ENCODE results near the gene MFSD12. TPM values are rescaled to one million over a fixed set of nuclear protein-coding genes. Genes with fewer than 3 reads are reported as not detected.
"Not testable (repeated sequence)": the region's sequence is repeated elsewhere in the genome, so short reads cannot be mapped to it uniquely, and the experiment has no call there.

Gene MFSD12
- polyA plus RNA-seq, 4 donors = 44.5 to 76.8 (median 61.8) TPM

DNA sequence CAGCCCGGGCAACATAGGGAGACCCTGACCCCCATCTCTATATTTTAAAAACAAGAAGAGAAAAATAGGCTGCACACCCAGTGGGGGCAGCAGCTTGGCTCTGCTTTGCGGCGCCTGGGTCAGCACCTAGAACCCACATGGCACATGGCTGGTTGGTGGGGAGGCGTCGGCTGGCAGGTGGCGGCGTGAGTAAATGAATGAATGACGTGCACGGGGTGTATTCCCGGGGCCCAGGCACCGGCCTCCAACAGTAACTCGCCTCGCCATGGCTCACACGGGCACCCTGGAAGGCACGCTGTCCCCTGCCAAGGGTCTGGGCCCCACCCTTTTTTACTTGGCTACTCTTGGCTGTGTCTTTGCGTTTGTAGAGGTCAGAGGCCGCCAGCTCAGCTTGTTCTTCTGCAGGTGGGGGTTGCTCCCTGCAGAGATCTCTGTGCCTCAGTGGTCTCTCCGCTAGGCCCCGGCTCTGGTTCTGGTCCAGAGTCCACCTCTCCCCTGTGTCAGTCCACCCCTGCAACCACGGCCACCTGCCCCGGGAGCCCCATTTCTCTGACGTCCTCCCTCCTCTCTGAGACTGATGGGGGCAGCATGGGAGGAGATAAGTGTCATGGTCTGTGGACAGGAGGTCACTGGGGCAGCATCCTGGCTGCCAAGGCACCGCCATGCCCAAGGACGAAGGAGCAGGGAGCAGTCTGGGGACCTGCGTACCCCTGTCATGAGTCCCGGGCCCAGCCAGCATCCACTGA is 45.7 kb downstream of the MFSD12 start:
- DNase-seq (ENCODE audit: low read depth in 4 of 4, low spot score in 2 of 4) = no peak

GRCh38 chr19:3510727-3511126 is 46.7 kb downstream of the MFSD12 start:
- no peak for DNase-seq (ENCODE audit: low read depth in 4 of 4, low spot score in 2 of 4)

DNA sequence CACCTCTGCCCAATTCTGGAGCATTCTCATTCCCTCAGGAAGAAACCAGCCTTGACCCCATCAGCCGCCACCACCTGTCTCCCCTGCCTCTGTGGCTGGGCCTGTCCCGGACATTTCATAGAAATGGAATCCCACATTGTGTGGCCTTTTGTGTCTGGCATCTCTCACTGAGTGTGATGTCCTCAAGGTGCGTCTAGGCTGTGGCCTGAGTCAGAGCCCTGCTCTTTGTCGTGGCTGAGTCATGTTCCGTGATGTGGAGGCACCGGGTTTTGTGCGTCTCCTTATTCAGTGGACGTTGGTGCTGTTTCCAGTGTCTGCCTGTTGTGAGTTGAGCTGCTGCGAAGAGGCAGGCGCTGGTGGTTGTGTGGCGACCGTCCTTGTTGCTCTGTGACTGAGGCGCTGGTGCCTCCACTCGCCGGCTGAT is 47.8 kb downstream of the MFSD12 start:
- no peak for DNase-seq (ENCODE audit: low read depth in 4 of 4, low spot score in 2 of 4)

GRCh38 chr19:3508771-3509535 is 48.4 kb downstream of the MFSD12 start:
- no peak for DNase-seq (ENCODE audit: low read depth in 4 of 4, low spot score in 2 of 4)

DNA sequence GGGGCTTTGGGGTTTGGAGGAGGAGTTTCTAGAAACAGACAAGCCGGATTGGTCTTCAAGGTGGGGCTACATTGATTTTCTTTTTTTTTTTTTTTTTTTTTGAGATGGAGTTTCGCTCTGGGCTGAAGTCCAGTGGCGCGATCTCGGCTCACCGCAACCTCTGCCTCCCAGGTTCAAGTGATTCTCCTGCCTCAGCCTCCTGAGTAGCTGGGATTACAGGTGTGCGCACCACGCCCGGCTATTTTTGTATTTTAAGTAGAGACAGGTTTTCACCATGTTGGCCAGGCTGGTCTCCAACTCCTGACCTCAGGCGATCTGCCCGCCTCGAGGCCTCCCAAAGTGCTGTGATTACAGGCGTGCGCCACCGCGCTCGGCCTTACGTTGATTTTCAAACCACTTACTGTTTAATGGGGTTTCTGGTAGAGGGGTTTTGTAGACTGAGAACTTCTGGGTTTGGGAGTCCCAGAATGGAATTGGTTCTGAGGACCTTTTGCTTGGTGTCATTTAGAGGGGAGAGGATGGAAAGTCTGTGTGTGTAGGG is 49.2 kb downstream of the MFSD12 start:
- not testable (repeated sequence) for DNase-seq (ENCODE audit: low read depth in 4 of 4, low spot score in 2 of 4)

- no peak for DNase-seq (ENCODE audit: low read depth in 4 of 4, low spot score in 2 of 4)
These were observed 49.8 kb downstream of the MFSD12 start for GRCh38 chr19:3507371-3508120.

DNA sequence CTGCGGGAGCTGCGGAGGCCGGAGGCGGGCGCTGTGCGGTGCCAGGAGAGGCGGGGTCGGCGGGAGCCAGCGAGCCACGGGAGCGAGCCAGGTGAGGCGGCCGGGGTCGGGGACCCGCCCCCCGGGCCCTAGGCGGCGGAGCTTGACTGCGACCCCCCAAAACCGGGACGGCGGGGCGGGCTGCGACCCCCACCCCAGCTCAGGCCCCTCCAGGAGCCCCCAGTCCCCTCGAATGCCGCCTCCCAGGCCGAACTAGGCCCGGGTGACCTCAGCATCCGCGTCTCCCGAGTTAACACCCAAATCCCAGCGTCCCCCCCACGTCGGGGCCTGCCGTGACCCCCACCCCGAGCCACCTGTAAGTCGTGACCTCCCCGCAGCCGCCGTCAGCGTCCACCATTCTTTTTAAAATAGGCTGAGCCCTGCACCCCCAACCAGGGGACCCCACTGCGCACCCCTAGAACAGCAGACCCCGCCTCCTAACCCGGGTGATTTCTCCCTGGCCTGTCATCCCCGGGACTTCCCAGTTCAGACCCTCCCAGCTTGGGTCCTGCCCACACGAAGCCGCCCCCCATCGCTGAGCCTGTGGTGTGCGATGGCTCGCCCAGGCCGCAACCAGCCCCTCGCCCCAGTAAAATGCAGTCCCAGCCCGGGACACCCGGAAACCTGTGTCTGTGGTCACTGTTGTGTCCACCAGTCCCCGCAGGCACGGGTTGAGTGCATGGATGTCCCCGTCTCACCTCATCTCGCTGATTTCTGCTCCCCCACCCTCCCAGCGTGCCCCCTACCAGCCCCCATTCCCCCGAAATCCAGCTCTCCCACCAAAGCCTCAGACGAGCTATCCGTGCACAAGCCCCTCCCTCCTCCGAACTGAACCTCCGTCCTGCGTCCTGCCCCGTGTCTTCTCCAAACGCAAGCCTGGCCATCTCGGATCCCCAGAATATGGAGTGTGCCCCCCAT is 50.7 kb downstream of the MFSD12 start:
- no peak for DNase-seq (ENCODE audit: low read depth in 4 of 4, low spot score in 2 of 4)

DNA sequence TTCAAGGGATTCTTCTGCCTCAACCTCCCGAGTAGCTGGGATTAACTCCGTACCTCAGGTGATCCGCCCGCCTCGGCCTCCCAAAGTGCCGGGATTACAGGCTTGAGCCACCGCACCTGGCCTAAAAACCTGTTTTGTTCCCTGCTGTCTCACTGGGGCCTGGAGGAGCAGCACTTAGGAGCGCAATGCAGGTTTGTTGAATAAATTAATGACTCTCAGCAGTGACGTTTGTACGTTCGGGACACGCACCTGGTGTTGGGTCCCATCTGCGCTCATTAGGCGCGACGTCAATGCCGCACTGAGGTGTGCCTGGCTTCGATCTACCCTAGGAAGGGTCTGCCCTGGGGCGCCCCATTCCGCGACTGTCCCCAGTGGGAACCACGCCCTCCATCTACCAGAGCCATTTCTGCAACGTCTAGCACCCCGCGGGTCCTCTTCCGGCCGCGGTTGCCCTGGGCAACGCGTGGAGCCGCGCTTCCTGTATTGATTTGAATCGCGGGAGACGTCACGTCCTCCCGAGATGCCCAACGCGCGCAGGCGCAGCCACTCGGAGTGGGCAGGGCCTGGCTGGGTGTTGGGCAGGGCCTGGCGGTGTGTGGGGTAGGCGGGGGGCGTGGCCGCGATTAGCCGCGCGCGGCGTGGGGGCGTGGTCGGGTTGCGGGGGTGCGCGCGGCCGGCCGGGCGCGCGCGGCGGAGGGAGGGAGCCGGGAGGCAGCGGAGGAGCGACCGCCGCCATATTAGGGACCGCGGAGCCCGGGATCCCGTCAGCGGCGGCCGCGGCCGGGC is 51.6 kb downstream of the MFSD12 start, which contains the start of gene FZR1:
TSS of gene FZR1 (plus strand) at position 714 of the 786 bp plus-strand sequence. CDS start 16,679 bp downstream, outside the sequence.
- DNase-seq (ENCODE audit: low read depth in 4 of 4, low spot score in 2 of 4) = peak; percentile 86 to 97 (median 94)

DNA sequence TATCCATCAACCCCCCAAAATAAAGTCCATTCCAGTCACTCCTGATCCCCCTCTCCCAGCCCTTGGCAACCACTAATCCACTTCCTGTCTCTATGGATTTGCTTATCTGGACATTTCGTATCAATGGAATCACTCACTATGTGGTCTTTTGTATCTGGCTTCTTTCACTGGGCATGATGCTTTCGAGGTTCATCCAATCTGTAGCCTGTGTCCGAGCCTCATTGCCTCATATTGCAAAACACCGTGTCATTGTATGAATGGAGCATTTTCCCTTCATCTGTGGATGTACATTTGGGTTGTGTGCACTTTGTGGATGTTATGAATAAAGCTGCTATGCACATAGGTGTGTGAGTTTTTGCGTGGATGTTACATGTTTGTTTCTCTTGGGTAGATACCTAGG is 52.7 kb downstream of the MFSD12 start:
- no peak for DNase-seq (ENCODE audit: low read depth in 4 of 4, low spot score in 2 of 4)

DNA sequence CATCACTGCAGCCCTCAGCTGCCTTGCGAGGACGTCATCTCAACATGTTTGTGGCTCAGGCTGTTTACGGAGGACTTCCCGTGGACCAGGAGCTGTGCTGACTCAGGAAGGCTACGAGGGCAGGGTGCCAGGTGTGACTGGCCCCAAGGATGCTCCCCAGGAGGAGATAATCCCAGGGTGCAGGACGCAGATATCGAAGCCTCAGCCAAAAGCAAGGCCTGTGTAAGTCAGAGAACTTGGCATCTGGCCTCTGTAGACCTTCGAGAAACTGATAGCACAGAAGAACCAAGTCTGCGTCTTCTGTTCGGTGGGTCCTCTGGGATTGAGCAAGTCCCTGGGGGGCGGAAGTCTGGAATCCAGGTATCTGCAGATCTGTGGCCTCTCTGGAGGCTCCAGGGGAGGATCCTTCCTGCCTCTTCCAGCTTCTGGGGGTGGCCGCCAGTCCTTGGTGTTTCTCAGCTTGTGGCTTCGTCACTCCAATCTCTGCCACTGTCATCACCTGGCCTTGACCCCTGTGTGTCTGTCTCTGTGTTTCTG is 54.3 kb downstream of the MFSD12 start:
- DNase-seq (ENCODE audit: low read depth in 4 of 4, low spot score in 2 of 4) = no peak

DNA sequence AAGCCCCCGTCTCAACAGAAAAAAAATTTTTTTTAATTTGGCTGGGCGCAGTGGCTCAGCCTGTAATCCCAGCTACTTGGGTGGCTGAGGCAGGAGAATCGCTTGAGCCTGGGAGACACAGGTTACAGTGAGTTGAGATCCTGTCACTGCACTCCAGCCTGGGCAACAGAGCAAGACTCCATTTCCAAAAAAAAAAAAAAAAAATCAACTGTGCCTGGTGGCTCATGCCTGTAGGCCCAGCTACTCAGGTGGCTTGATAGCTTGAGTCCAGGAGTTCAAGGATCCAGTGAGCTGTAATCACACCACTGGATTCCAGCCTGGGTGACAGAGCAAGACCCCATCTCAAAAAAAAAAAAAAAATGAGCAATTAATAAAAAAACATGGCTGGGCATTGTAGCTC is 55.6 kb downstream of the MFSD12 start:
- DNase-seq (ENCODE audit: low read depth in 4 of 4, low spot score in 2 of 4) = no peak

- DNase-seq (ENCODE audit: low read depth in 4 of 4, low spot score in 2 of 4) = peak; percentile 94 to 96 (median 96)
These were observed 56.8 kb downstream of the MFSD12 start, which contains the start of gene DOHH for GRCh38 chr19:3500429-3501101. TSS of gene DOHH (minus strand) at chr19:3500674. CDS start at chr19:3496814, 3,860 bp downstream.

GRCh38 chr19:3499738-3500428 is 57.5 kb downstream of the MFSD12 start:
- no peak for DNase-seq (ENCODE audit: low read depth in 4 of 4, low spot score in 2 of 4)

GRCh38 chr19:3497757-3498520 is 59.4 kb downstream of the MFSD12 start:
- DNase-seq (ENCODE audit: low read depth in 4 of 4, low spot score in 2 of 4) = no peak

DNA sequence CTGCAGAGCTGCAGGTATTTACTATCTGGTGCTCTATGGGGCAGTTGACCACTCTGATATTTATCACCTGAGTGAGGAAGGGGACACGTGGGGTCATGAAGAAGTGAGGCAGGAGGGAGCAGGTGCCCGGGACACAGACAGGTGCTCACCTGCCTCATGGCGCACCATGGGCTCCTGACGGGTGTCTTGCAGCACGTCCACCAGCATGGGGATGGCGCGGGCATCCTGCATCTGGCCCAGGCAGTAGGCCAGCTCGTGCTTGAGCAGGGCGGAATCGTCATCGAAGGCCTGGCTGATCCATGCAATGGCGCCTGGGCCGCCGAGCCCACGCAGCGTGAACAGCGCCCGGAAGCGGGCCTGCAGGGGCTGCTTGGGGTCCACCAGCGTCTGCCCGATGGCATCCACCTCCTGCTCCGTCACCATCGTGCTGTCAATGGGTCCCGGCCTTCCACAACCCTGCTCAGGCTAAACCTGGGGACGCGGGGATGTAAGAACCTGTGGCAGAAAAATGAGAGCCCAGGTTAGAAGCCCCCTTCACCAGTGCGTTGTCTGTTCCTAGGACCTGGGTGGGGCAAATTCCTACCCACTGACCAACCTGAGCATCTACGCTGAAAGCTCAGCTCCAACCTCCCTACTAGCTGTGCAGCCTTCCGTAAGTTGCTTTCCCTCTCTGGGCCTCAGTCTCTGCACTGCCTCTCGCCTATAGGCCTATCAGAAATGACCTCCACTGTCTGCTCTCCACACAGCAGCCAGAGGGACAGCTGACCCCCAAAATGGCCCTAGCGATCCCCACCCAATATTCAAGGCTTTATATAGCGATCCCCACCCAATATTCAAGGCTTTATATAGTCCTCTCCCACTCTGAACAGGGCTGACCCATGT is 60.8 kb downstream of the MFSD12 start:
- DNase-seq (ENCODE audit: low read depth in 4 of 4, low spot score in 2 of 4) = no peak

DNA sequence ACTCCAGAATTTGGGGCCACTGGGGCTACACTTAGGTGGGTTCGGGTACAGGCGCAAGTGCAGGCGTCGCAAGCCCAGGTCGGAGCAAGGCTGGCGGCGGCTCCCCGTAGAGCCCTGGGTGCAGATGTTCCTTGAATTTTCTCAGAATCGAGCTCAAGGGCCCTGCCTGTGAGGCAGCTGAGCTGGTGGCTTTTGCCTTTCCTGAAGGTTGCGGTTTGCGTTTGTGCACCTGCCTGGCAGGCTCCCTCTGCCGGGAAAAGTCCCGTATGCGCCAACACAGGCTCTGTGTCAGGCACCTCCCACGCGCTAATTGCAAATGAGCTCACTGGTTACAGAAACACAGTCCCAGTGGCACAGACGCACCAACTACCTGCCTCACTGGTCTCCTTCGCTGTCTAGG is 62.8 kb downstream of the MFSD12 start:
- DNase-seq (ENCODE audit: low read depth in 4 of 4, low spot score in 2 of 4) = no peak

Measured in left renal cortex interstitium (tissue), 4 donors.